CD4-positive, alpha-beta T cell treated with Interleukin-17A for 1 hour (primary cell): Measurements from ENCODE around the gene PPM1E.
"Not testable (repeated sequence)": the region's sequence is repeated elsewhere in the genome, so short reads cannot be mapped to it uniquely, and the experiment has no call there.

ENCODE experiments used
- DNase-seq: peaks from one replicate; pipeline ENCODE4 v3.0.0-alpha.2; 2020

Gene PPM1E

GRCh38 chr17:58850106-58850505 is 94.5 kb downstream of the PPM1E start:
- DNase-seq, result not testable (repeated sequence)

- DNase-seq, result no peak
Observed at GRCh38 chr17:58865301-58865700, 109.6 kb downstream of the PPM1E start.

GRCh38 chr17:58870747-58871146 is 115.1 kb downstream of the PPM1E start:
- DNase-seq, result no peak

DNA sequence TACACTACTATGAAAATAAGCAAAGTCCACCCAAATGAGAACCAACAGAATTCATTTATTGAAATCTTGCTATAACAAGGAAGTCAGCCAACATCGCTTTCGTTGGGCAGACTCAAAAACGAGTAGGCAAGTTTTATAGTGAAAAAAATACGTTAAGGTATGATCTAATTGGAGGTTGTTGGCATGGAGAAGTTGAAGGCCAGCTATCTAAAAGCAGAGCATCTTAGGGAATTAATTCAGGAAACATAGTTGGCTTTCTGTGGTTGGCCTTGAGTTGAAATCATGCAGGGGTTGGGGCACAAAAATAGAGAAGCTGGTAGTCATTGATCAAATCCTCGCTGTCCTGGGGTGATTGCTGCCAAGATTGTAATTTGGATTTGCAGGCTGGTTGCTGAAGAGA is 118.3 kb downstream of the PPM1E start:
- DNase-seq, result no peak

GRCh38 chr17:58875261-58875660 is 119.6 kb downstream of the PPM1E start:
- DNase-seq, result no peak

DNA sequence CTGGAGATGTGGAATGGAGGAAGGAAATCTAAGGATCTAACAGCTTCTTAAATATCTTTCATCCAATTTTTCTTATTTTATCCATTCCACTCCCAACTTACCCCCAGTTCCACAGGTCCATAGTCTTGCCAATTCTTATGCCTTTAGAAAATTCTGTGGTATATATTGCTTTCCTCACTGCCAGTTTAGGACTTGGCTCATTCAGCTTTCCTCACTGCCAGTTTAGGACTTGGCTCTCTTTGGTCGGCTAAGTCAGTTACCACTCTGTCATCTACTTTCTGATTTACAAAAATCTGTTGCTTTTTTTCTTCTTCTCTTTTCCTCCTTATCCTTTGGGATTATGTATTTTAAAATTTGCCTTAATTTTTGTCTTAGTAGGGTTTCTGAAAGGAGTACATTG is 128.5 kb downstream of the PPM1E start:
- no peak for DNase-seq

DNA sequence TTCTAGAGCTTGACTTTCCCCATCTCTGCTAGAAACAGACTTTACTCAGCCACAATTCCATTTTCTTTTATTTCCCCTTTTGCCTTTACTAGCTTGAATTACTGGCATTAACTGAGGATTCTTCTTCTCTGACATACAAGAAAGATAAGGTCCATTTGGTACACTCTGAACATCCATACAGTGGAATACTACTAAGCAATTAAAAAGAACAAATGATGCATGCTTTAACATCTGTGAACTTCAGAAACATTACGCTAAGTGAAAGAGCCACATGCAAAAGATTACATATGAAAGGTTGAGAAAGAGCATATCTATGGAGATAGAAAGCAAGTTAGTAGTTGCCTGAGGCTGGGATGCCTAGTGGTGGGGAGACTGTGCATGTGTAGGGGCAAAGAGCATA is 130.9 kb downstream of the PPM1E start:
- no peak for DNase-seq

DNA sequence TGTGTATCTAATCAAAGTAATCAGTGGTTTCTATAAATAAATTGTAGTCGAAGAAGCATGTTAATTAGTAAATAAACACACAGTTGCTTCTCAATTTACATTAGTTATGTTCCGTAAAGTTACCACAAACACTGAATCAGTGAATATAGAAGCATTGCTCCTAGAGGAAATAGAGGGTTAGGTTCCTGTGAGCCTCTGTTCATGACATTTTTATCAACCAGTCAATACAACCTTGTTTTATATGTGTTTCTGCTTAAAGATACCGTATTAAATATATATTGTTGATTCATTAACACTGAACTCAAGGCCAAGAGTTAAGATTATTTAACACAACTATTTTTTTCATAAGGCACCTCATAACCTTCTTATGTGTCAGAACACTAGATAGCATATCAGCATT is 134.3 kb downstream of the PPM1E start:
- no peak for DNase-seq

- no peak for DNase-seq
Observed at GRCh38 chr17:58899191-58899590, 143.5 kb downstream of the PPM1E start.

GRCh38 chr17:58902322-58902721 is 146.7 kb downstream of the PPM1E start:
- no peak for DNase-seq

DNA sequence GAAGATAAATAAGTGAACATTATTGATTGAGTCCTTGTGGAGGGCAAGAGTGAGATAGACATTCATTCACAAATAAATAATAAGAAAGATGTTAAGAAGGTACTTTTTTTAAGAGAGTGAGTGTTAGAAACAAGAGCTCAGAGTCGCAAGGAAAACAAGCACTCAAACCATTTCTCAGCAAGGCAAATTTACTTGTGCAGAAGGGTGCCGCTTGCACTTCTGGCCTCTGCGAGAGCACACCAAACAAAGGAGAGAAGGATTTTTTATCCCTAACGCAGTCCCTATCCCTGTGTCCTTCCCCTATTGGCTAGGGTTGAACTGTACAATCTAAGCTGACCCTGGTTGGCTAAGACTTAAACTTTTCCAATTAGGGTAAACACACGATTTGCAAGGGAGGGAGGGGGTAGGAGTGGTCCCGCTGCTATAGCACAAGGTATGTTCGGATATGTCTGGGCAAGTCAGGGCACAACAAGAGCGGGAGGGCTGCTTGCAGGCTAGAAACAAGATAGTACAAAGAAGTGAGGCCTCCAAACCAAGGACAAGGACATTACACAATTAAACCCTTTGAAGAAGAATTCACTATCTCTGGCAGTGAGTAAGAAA is 156.2 kb downstream of the PPM1E start:
- DNase-seq, result no peak

DNA sequence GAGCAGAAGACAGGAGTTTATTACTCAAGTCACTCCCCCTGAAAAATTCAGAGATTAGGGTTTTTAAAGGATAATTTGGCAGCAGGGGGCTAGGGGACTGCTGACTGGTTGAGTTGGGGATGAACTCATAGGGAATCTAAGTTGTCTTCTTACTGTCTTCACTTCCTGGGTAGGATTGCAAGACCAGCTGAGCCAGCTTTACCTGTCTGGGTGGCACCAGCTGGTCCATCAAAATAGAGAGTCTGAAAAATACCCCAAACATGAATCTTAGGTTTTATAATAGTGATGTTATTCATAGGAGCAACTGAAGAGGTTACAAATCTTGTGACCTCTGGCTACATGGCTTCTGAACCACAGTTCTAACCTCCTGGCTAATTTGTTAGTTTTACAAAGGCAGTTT is 157.9 kb downstream of the PPM1E start:
- DNase-seq, result no peak

- DNase-seq, result no peak
Observed at GRCh38 chr17:58913971-58914769, 158.5 kb downstream of the PPM1E start.

GRCh38 chr17:58917228-58917627 is 161.6 kb downstream of the PPM1E start:
- DNase-seq, result no peak

DNA sequence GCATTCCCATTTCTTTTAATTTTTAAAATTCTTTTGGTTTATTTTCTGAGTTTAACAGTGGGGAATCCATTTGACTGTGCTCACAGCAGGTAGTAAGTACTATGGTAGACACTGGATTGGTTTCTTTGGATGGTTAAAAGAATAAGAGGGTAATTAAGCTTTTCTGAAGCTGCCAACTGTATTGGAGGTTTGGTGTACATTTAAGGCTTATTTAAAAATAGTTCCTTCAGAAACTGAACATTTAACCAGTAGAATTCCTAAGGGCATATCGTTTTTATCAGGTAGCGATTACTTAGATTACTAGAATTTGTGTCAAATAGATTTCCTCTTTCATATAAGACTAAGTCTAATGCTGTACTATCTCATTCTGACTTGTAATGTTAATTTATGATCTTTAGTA is 162.4 kb downstream of the PPM1E start:
- DNase-seq, result no peak

DNA sequence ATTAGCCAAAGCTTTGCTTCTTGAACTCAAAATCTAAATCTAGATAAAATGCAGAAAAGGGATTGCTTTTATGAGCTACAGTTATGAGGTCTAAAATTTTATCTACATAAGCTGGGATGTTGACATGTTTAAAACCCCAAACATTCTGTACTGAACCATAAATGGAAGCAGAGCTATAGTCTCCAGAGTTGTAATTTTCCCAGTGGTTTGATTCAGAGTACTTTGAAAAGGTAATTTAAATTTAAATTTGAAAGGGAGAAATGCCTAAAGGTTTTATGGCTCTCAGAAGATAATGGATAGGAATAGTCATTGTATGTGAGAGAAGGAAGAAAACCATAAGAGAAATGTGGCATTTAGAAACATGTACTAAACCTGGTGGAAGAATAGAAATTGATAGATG is 163.2 kb downstream of the PPM1E start:
- no peak for DNase-seq

GRCh38 chr17:58920773-58921172 is 165.1 kb downstream of the PPM1E start:
- DNase-seq, result no peak

- no peak for DNase-seq
Observed at GRCh38 chr17:58932956-58933355, 177.3 kb downstream of the PPM1E start.

GRCh38 chr17:58936295-58936694 is 180.6 kb downstream of the PPM1E start:
- no peak for DNase-seq

- no peak for DNase-seq
Observed at GRCh38 chr17:58944166-58944565, 188.5 kb downstream of the PPM1E start.

DNA sequence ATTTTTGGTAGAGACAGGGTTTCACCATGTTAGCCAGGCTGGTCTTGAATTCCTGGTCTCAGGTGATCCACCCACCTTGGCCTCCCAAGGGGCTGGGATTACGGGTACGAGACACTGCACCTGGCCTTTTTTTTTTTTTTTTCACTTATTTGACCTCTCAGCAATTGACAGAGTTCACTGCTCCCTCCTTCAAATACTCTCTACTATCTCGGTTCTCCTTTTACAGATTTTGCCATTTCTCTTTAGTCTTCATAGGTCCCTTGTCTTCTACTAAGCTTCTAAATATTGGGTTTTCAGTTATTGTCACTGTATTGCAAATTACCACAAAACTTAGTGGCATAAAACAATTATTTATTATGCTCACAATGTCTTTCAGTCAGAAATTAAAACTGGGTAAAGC is 191.8 kb downstream of the PPM1E start:
- no peak for DNase-seq

- no peak for DNase-seq
Observed at GRCh38 chr17:58947824-58948223, 192.2 kb downstream of the PPM1E start.

DNA sequence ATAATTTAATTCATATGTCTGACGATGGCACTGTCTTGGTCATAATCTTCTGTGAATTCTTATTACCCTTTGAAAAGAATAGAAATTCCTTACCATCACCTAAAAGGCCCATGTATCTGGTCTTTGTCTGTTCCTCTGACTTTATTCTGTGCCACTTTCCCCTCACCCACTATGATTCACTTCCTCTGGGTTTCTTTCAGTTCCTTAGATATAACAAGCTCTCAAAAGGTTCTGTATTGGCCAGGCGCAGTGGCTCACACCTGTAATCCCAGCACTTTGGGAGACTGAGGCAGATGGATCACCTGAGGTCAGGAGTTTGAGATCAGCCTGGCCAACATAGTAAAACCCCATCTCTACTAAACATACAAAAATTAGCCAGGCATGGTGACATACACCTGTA is 198.7 kb downstream of the PPM1E start:
- DNase-seq, result not testable (repeated sequence)

GRCh38 chr17:58956997-58957724 is 201.5 kb downstream of the PPM1E start:
- no peak for DNase-seq
